Astrocyte (in vitro differentiated cells and primary cell): ENCODE measurements around the gene PCDHGA1.

Experiments
- CTCF ChIP-seq: IDR thresholded peaks from 2 replicates; pipeline ENCODE4 v1.5.1; 2011; ENCODE audit warnings: low read depth, mild to moderate bottlenecking, inconsistent platforms, low read length, moderate library complexity; ENCODE audit not compliant: insufficient read depth
- EZH2 ChIP-seq: IDR thresholded peaks from 2 replicates; pipeline ENCODE4 v1.6.1; 2012; ENCODE audit warnings: mild to moderate bottlenecking, low read length, inconsistent platforms; ENCODE audit not compliant: insufficient read depth

- TF ChIP-seq CTCF = no peak
- TF ChIP-seq EZH2 = no peak
Observed at GRCh38 chr5:141389153-141390042, 59.1 kb downstream of the PCDHGA1 start.
